ENCODE data around the gene TBC1D22A. TPM values are rescaled to one million over a fixed set of nuclear protein-coding genes. Genes with fewer than 3 reads are reported as not detected.

The TBC1D22A gene
- total RNA-seq, 4 donors from 2014 or later = 10.8 to 32.2 (median 22.3) TPM

DNA sequence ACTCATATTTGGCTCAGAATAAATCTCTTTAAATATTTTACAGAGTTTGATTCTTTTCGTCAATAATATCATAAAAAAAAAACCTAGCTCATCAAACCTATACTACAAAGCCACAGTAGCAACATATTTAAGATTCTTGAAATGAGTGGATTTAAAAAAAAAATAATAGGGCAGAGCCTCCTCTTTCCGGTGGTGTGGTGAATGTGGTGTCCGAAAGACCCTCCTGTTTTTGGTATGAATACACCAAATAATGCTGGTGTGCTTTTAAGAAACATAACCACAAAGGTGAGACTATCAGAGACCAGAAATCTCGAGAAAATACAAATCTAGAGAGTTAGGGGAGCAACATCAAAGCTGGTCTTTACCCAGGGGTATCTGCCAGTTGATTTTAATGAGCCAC lies 342.6 kb downstream of the TBC1D22A start:
- TF ChIP-seq CTCF (IDR thresholded peaks at IDR 0.05; ENCODE audit: low read depth) = no peak

DNA sequence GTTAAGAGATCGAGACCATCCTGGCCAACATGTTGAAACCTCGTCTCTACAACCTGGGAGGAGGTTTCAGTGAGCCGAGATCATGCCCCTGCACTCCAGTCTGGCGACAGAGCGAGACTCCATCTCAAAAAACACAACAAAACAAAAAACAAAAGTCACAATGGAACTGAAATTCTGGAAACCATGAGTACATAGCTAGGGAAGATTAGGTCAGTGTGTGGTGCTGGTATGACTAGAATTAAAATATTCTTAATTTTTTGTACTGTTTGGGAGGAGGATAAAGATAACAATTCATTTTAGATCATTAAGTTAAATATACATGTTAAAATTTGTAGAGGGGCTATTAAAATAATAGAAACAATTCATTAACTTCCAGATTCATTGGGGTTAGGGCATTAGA lies 344.4 kb downstream of the TBC1D22A start:
- TF ChIP-seq CTCF (IDR thresholded peaks at IDR 0.05; ENCODE audit: low read depth) = no peak

- TF ChIP-seq CTCF (IDR thresholded peaks at IDR 0.05; ENCODE audit: low read depth) = no peak
Observed at GRCh38 chr22:47107431-47107830, 345.0 kb downstream of the TBC1D22A start.

DNA sequence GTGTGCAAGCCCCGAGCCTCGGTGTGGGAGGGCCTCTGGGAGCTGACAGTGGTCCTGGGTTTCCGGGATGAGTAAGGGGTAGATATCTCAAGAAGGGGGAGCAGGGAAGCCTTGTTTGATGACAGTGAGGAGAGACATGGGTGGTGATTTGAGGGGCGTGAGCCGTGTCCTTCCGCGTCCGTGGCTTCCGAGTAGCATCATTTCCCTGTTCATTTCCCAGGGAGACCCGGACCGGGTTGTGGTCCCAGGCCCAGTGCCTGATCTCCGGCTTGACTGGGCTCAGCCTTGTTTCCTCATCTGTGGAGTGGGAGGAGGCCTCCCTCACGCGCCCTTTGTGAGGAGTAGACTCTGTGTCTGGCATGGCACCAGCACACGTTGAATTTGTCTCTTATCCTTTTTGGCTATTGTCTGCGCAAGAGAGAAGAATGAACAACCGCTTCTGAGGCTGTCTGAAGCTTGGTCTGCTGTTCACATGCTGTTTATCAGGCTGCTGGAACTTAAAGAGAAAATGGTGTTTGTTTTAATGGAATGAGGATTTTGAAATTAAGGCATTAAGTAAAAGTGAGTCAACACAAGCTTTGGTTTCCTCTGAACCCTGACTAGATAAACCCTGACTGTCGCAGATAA lies 348.5 kb downstream of the TBC1D22A start:
- no peak for TF ChIP-seq CTCF (IDR thresholded peaks at IDR 0.05; ENCODE audit: low read depth)

GRCh38 chr22:47111626-47112581 lies 349.5 kb downstream of the TBC1D22A start:
- no peak for TF ChIP-seq CTCF (IDR thresholded peaks at IDR 0.05; ENCODE audit: low read depth)

- TF ChIP-seq CTCF (IDR thresholded peaks at IDR 0.05; ENCODE audit: low read depth) = no peak
Observed at GRCh38 chr22:47112582-47112965, 350.1 kb downstream of the TBC1D22A start.
